ENCODE results near the gene TCF7L1.

The TCF7L1 gene

DNA sequence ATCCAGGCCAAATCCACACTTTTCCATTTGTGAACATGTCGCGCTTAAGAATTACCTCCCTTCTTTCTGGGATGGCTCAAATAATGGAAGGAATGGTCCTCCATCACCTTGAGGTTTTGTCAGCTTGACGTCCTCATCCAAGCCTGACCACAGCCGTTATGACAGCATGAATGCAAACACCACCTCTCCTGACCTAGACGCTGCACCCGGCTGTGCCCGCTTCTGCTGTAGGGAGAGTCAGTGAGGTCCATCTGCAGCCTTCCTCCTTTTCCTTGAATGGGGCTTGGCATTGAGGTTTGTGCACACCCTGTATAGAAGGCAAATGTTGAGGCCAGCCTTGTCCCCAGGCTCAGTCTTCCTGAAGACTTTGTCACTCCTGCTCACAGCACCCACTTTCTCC lies 109.1 kb downstream of the TCF7L1 start:
- no peak overlapping the region for H3K4me3 ChIP-seq (ENCODE audit: low read depth, low read length)
- in situ Hi-C loops (cut with HindIII; ENCODE audit: low sequenced_read_pairs): no loop called here
- TF ChIP-seq, protein P1, sequence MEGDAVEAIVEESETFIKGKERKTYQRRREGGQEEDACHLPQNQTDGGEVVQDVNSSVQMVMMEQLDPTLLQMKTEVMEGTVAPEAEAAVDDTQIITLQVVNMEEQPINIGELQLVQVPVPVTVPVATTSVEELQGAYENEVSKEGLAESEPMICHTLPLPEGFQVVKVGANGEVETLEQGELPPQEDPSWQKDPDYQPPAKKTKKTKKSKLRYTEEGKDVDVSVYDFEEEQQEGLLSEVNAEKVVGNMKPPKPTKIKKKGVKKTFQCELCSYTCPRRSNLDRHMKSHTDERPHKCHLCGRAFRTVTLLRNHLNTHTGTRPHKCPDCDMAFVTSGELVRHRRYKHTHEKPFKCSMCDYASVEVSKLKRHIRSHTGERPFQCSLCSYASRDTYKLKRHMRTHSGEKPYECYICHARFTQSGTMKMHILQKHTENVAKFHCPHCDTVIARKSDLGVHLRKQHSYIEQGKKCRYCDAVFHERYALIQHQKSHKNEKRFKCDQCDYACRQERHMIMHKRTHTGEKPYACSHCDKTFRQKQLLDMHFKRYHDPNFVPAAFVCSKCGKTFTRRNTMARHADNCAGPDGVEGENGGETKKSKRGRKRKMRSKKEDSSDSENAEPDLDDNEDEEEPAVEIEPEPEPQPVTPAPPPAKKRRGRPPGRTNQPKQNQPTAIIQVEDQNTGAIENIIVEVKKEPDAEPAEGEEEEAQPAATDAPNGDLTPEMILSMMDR (IDR thresholded peaks at IDR 0.05; ENCODE audit: low read depth, low read length): no peak
- no peak for DNase-seq (ENCODE audit: low read depth, low spot score)

DNA sequence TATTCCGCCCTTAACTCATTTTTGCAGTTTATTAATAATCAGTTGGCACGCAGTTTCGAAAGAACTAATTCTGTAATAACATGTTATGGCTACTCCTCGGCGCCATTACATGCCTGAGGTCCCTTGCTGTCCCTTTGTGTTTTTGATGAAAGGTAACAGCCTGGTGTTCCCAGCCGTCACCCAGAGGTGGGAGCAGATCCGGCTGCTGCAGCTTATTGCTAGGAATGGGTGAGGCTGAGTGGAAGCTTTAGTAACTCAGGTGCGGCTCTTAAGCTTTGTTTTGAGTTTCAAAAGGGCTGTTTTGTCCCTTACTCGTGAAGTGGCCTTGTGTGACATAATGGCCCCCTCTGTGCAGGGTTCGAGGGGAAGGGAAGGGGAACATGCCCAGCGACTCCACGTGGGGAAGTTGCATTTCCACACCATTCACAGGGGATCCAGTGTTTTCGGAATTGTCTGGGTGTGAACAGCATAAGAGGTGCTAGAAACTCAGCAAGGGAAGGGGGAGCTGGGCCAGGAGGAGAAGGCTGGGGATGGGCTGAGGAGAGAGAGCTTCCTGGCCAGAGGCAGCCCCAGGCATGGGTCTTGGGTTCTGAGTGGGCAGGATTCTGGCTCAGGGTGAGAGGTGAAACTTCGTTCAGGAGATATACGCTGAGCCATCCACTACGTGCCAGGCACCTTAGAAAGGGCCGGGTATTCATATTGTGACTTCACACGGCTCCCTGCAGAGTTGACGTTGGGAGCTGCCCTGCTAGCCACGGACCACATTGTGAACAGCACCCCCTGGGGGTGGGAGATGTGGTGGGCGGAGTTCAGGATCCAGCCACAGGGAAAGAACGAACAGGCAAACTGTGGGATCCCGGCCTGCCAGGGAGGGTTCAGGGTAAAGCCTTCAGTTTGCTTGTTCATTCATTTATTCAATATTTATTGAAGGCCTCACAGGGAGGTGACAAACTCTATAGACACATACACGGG lies 110.2 kb downstream of the TCF7L1 start:
- peak; percentile 21 for DNase-seq (ENCODE audit: low read depth, low spot score)
- no peak overlapping the region for H3K4me3 ChIP-seq (ENCODE audit: low read depth, low read length)
- TF ChIP-seq, protein P1 (IDR thresholded peaks at IDR 0.05; ENCODE audit: low read depth, low read length): peak; percentile 55
- in situ Hi-C loops (cut with HindIII; ENCODE audit: low sequenced_read_pairs): no loop called here

DNA sequence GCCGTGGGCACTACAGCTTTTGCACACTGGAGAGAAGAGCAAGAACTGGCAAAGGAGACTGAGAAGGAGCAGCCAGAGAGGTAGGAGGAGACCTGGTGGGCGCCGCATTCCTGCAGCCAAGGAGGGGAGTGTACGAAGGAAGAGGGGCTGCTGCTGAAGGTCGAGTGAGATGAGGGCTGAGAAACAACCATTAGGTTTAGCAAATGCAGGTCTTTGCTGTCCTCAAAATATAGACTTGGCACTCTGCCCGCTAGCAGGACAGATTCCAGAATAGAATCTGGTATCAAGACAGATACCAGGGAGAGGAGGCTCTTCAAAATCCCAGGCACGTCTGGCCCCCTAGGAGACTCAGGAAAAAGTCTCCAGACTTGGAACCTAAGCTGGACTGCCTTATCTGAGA lies 111.6 kb downstream of the TCF7L1 start:
- in situ Hi-C loops (cut with HindIII; ENCODE audit: low sequenced_read_pairs): no loop called here
- no peak overlapping the region for H3K4me3 ChIP-seq (ENCODE audit: low read depth, low read length)
- TF ChIP-seq, protein P1 (IDR thresholded peaks at IDR 0.05; ENCODE audit: low read depth, low read length): no peak
- no peak for DNase-seq (ENCODE audit: low read depth, low spot score)

DNA sequence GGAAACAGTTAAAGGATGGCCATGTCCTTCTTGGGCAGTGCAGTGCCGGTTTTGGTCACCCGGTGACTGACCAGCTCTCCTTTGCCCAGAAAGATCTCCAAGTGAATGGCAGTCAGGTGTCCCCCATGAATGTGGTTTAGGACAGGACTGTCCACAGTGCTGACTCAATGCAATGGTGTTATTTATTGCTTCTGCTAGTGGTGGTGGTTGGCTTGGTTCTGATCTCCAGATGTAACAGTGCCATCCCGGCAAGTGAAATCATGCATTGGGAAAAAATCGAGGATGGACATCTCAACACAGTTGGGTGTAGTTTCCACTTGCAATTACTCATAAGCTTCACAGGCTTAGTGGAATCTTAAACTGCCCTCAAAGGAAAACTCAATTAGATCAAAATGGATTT lies 112.7 kb downstream of the TCF7L1 start:
- no peak for DNase-seq (ENCODE audit: low read depth, low spot score)
- H3K4me3 ChIP-seq (ENCODE audit: low read depth, low read length): no peak overlapping the region
- TF ChIP-seq, protein P1 (IDR thresholded peaks at IDR 0.05; ENCODE audit: low read depth, low read length): no peak
- in situ Hi-C loops (cut with HindIII; ENCODE audit: low sequenced_read_pairs): no loop called here

DNA sequence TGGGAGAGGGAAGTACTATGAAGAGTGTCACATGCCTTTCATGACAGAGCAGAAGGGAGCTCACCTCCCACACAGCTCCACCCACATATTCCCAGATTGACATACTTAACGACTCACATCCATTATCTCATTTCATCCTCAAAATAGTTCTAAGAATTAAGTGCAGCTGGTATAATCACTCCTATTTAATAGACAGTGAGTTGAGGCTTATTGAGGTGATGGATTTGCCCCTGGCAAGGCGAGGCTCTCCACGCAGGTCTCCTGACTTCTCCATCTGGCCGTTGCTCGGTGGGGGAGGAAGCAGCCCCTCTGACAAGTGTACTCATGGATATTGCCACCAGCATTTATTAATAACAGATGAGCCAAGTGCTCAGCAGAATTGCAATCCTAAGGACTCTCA lies 113.2 kb downstream of the TCF7L1 start:
- in situ Hi-C loops (cut with HindIII; ENCODE audit: low sequenced_read_pairs): no loop called here
- DNase-seq (ENCODE audit: low read depth, low spot score): no peak
- TF ChIP-seq, protein P1 (IDR thresholded peaks at IDR 0.05; ENCODE audit: low read depth, low read length): no peak

DNA sequence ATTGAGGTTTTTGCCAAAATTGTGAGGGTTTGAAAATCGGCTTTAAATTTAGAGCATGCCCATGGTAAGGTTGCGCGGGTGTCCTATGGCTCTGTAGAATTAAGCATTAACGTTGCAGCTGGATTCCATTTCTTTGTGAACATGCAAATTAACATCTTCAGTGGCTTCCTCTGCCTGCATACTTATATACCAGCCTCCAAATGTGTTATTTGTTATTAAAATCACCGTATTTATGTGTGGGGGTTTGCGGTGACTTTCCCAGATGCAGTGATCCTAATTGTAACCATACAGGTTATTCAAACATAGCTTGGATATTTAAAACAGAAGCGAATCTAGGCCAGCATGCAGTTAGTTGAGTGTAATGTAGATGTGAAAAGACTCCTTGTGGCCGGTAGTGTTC lies 114.4 kb downstream of the TCF7L1 start:
- TF ChIP-seq, protein P1 (IDR thresholded peaks at IDR 0.05; ENCODE audit: low read depth, low read length): no peak
- in situ Hi-C loops (cut with HindIII; ENCODE audit: low sequenced_read_pairs): no loop called here

More for the DNA sequence above, 113.2 kb downstream of the TCF7L1 start:
- H3K4me3 ChIP-seq (ENCODE audit: low read depth, low read length): no peak overlapping the region

More for the DNA sequence above, 114.4 kb downstream of the TCF7L1 start:
- DNase-seq (ENCODE audit: low read depth, low spot score): no peak
- no peak overlapping the region for H3K4me3 ChIP-seq (ENCODE audit: low read depth, low read length)
